ENCODE results near the gene SOX11. TPM values are rescaled to one million over a fixed set of nuclear protein-coding genes. Genes with fewer than 3 reads are reported as not detected.

SOX11 gene
- total RNA-seq, 2 experiments from 2014 or later: 7.7 to 13.0 TPM

- Histone ChIP-seq H3K36me3 (ENCODE audit: insufficient read depth, low read length) (no peaks in the 10 kb centered on the region), H3K9me3 (ENCODE audit: low read length) (no peaks in the 10 kb centered on the region), H3K27ac (ENCODE audit: low read depth, low read length, poor library complexity, severe bottlenecking) (no peak overlapping the region), H3K9me2 (ENCODE audit: insufficient read depth, low read length) (no peaks in the 10 kb centered on the region), H3K4me3 (ENCODE audit: low read depth, low read length, poor library complexity, severe bottlenecking) (no peak overlapping the region), H2AFZ (ENCODE audit: low read length) (no peak overlapping the region), H3K79me2 (ENCODE audit: insufficient read depth, low read depth, low read length) (no peaks in the 10 kb centered on the region), H4K20me1 (ENCODE audit: insufficient read depth, low read length) (no peaks in the 10 kb centered on the region), H3K4me2 (ENCODE audit: low read length) (no peak overlapping the region), H3K4me1 (ENCODE audit: insufficient read depth, low read length, poor library complexity, severe bottlenecking) (no peaks in the 10 kb centered on the region)
- TF ChIP-seq EZH2phosphoT487 (IDR thresholded peaks at IDR 0.05; ENCODE audit: borderline replicate concordance, low read depth, low read length): no peak
- TF ChIP-seq CTCF (conservative IDR thresholded peaks at IDR 0.05; ENCODE audit: low read length): no peak
- ChIA-PET POLR2A (interaction anchor here (2.9 kb wide), 1 partner anchor 16 kb away, joined by 17 read pairs; no protein-coding TSS in a partner anchor), CTCF (ENCODE audit: unreplicated experiment) (no interaction called here)
- BruUV-seq (replicated peaks): no TSS peak
- no peak for DNase-seq (ENCODE audit: low spot score)
- intact Hi-C loops (cut with micrococcal nuclease; ENCODE audit: unreplicated experiment): no loop called here
Observed at GRCh38 chr2:5710615-5711014, 18.4 kb downstream of the SOX11 start.

- TF ChIP-seq EZH2phosphoT487 (IDR thresholded peaks at IDR 0.05; ENCODE audit: borderline replicate concordance, low read depth, low read length) (no peak), CTCF (conservative IDR thresholded peaks at IDR 0.05; ENCODE audit: low read length) (no peak)
- Histone ChIP-seq H3K4me1 (ENCODE audit: insufficient read depth, low read length, poor library complexity, severe bottlenecking) (no peaks in the 10 kb centered on the region), H3K4me2 (ENCODE audit: low read length) (no peak overlapping the region), H3K79me2 (ENCODE audit: insufficient read depth, low read depth, low read length) (no peaks in the 10 kb centered on the region), H4K20me1 (ENCODE audit: insufficient read depth, low read length) (no peaks in the 10 kb centered on the region), H2AFZ (ENCODE audit: low read length) (no peak overlapping the region), H3K9me3 (ENCODE audit: low read length) (no peaks in the 10 kb centered on the region), H3K9me2 (ENCODE audit: insufficient read depth, low read length) (no peaks in the 10 kb centered on the region), H3K36me3 (ENCODE audit: insufficient read depth, low read length) (no peaks in the 10 kb centered on the region), H3K4me3 (ENCODE audit: low read depth, low read length, poor library complexity, severe bottlenecking) (no peak overlapping the region), H3K27ac (ENCODE audit: low read depth, low read length, poor library complexity, severe bottlenecking) (no peak overlapping the region)
- BruUV-seq (replicated peaks): no TSS peak
- CTCF ChIA-PET (ENCODE audit: unreplicated experiment): no interaction called here
- DNase-seq (ENCODE audit: low spot score): no peak
- intact Hi-C loops (cut with micrococcal nuclease; ENCODE audit: unreplicated experiment): no loop called here
- POLR2A ChIA-PET: interaction anchor here (0.6 to 1.8 kb wide), 3 partner anchors 9 to 12 kb away, joined by 3 to 5 read pairs (median 3); no protein-coding TSS in a partner anchor
Observed at GRCh38 chr2:5713101-5713500, 20.9 kb downstream of the SOX11 start.

- Histone ChIP-seq H4K20me1 (ENCODE audit: insufficient read depth, low read length) (no peaks in the 10 kb centered on the region), H3K4me1 (ENCODE audit: insufficient read depth, low read length, poor library complexity, severe bottlenecking) (no peaks in the 10 kb centered on the region), H3K79me2 (ENCODE audit: insufficient read depth, low read depth, low read length) (no peaks in the 10 kb centered on the region), H2AFZ (ENCODE audit: low read length) (no peak overlapping the region), H3K9me3 (ENCODE audit: low read length) (no peaks in the 10 kb centered on the region), H3K27ac (ENCODE audit: low read depth, low read length, poor library complexity, severe bottlenecking) (no peak overlapping the region), H3K4me2 (ENCODE audit: low read length) (no peak overlapping the region), H3K9me2 (ENCODE audit: insufficient read depth, low read length) (no peaks in the 10 kb centered on the region), H3K36me3 (ENCODE audit: insufficient read depth, low read length) (no peaks in the 10 kb centered on the region), H3K4me3 (ENCODE audit: low read depth, low read length, poor library complexity, severe bottlenecking) (no peak overlapping the region)
- no peak for DNase-seq (ENCODE audit: low spot score)
- no TSS peak for BruUV-seq (replicated peaks)
- TF ChIP-seq CTCF (conservative IDR thresholded peaks at IDR 0.05; ENCODE audit: low read length) (no peak), EZH2phosphoT487 (IDR thresholded peaks at IDR 0.05; ENCODE audit: borderline replicate concordance, low read depth, low read length) (no peak)
- CTCF ChIA-PET (ENCODE audit: unreplicated experiment): no interaction called here
- POLR2A ChIA-PET: interaction anchor here (1.3 kb wide), 1 partner anchor 9 kb away, joined by 4 read pairs; no protein-coding TSS in a partner anchor
- intact Hi-C loops (cut with micrococcal nuclease; ENCODE audit: unreplicated experiment): no loop called here
Observed at GRCh38 chr2:5719629-5720334, 27.6 kb downstream of the SOX11 start.
